Prostate gland (tissue), 2 donors: ENCODE results near the gene JPH4. TPM values are rescaled to one million over a fixed set of nuclear protein-coding genes. Genes with fewer than 3 reads are reported as not detected.
A peak's percentile ranks its signal among the peaks of the same experiment; 100 is the strongest.

Source experiments
- DNase-seq: peaks from one replicate; pipeline ENCODE4 v3.0.0-alpha.2; 2019; ENCODE audit warnings: low spot score
- H3K27ac ChIP-seq, 2 donors: fragments of 200-600 bp; sonication (generic); 2 replicates each; pipeline ENCODE4 v1.5.1; 2017 to 2019
- H3K27me3 ChIP-seq: fragments of 200-600 bp; sonication (generic); replicated peaks from 2 replicates; pipeline ENCODE4 v1.5.1; 2019; ENCODE audit not compliant: insufficient read depth
- H3K36me3 ChIP-seq, 2 donors: fragments of 200-600 bp; sonication (generic); 1 replicate in 1 of 2; 2 replicates in 1 of 2; pipeline versions ENCODE4 v1.5.1 to v1.8.1; 2017 to 2019
- H3K4me1 ChIP-seq: fragments of 200-600 bp; sonication (generic); replicated peaks from 2 replicates; pipeline ENCODE4 v1.5.1; 2019
- H3K4me3 ChIP-seq, 2 donors: fragments of 200-600 bp; sonication (generic); 2 replicates each; pipeline ENCODE4 v1.5.1; 2017 to 2019
- H3K9me3 ChIP-seq: fragments of 200-600 bp; sonication (generic); 2 replicates; pipeline ENCODE4 v1.5.1; 2017
- CTCF ChIP-seq, 4 experiments: fragments of 200-600 bp in 2 of 4; fragments of 450-650 bp in 2 of 4; sonication (generic) in 2 of 4; IDR thresholded peaks; 1 replicate in 3 of 4; 2 replicates in 1 of 4; pipeline ENCODE4 v1.5.1; 2016 to 2019; ENCODE audit warnings: antibody characterized with exemption in 4 of 4, mild to moderate bottlenecking in 2 of 4, moderate library complexity in 2 of 4
- POLR2A ChIP-seq: fragments of 450-650 bp; IDR thresholded peaks from one replicate; pipeline ENCODE4 v1.6.1; 2016; ENCODE audit warnings: antibody characterized with exemption, mild to moderate bottlenecking
- POLR2AphosphoS5 ChIP-seq: sonication (generic); formaldehyde crosslinking; IDR thresholded peaks from one replicate; pipeline ENCODE4 v1.6.1; 2017; ENCODE audit warnings: antibody characterized with exemption
- WGBS: methylation state at CpG from one replicate; pipeline ENCODE4 v1.1.5; 2018; 5-methylcytosine and 5-hydroxymethylcytosine counted together
- intact Hi-C: fragments of 100-400 bp; cut with DNase I; formaldehyde crosslinking; loops from one replicate; pipeline ENCODE4 v1.14.2; 2022
- total RNA-seq, 2 donors: library from RNA; depleted of rRNA; stranded (reverse); fragments of >200 nt; gene quantifications; one replicate each; pipeline ENCODE4 v1.1.0, GENCODE V29; 2016

Gene JPH4
- total RNA-seq, 2 donors from 2014 or later = 8.5 to 17.8 TPM

GRCh38 chr14:23577710-23578392, 739 bp downstream of the JPH4 start:
- Histone ChIP-seq H3K9me3 (no peaks in the 10 kb centered on the region), H3K4me1 (no peaks in the 10 kb centered on the region), H3K4me3 (peak overlapping the region; percentile 20 to 25), H3K36me3 (no peaks in the 10 kb centered on the region), H3K27ac (peak overlapping the region; percentile 26 to 50), H3K27me3 (peaks cover 22% of the 10 kb centered on the region)
- TF ChIP-seq CTCF (IDR thresholded peaks at IDR 0.05) (no peak), POLR2AphosphoS5 (no peak), POLR2A (no peak)
- WGBS = 4% methylated on average over 24 of the region's 24 CpGs
- DNase-seq = no peak
- intact Hi-C loops = no loop called here

DNA sequence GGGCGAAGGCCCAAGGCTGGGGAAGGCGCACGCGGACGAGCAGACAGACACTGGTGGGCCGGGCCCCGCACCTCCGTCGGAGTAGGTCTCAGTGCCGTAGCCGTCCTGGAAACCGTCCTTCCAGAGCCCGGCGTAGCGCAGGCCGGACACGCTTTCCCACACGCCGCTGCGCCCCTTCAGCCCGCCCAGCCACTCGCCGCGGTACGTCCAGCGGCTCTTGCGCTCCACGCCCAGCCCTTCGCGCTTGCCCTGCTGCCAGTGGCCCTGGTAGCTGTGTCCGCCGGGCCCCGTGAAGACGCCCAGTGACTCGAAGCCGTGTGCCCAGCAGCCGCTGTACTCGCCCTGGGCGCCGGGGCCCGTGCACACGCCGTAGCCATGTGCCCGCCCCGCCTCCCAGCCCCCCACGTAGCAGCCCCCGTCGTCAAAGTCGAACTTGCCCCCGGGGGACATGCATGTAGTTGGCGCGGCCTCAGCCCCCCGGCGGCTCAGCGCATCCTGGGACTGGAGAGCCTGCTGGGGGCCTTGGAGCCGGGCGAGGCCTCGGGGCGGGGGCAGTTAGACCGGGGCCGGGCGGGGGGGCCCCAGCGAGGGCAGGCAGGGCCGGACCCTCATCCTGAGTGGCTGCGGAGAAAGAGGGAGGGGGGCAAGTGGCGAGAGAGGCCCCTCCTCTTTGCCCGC, 1.4 kb downstream of the JPH4 start:
- TF ChIP-seq POLR2A = no peak
- TF ChIP-seq CTCF (IDR thresholded peaks at IDR 0.05) = no peak
- no peak for TF ChIP-seq POLR2AphosphoS5
- Histone ChIP-seq H3K36me3 (no peaks in the 10 kb centered on the region), H3K4me3 (peak overlapping the region; percentile 20 to 25), H3K4me1 (no peaks in the 10 kb centered on the region), H3K9me3 (no peaks in the 10 kb centered on the region), H3K27me3 (peaks cover 22% of the 10 kb centered on the region), H3K27ac (peak overlapping the region; percentile 27 to 50)
- intact Hi-C loops = no loop called here
- 4% methylated on average over 50 of the region's 67 CpGs for WGBS
- no peak for DNase-seq

DNA sequence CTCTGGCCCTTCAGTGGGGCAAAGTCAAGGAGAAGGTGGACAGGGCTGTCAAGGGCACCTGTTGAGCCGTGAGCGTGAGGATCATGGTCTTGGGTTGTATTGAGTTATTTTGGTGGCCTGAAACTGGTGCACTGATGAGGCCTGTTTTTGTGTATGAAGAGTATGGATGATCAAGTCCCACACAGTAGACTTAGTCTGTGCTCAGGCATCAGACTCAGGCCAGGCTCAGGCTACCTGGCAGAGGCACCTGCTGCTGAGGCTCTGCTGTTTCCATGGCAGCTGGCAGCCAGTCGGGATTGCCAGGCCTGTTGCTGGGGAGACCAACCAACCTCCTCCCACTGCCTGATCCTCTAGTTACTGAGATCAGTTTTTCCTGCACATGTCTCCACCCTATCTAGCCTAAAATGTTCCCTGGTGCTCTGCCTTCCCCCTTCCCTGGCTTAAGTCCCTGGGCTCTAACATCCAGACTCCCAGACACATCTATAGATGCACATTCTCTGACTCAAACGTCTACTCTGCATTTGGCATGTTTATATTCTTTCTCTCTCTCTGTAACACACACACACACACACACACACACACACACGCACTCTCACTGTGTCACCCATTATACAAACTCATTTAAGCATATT, 5.1 kb downstream of the JPH4 start:
- TF ChIP-seq POLR2A (no peak), POLR2AphosphoS5 (no peak), CTCF (IDR thresholded peaks at IDR 0.05) (no peak)
- intact Hi-C loops = no loop called here
- Histone ChIP-seq H3K27ac (no peak overlapping the region), H3K36me3 (no peaks in the 10 kb centered on the region), H3K4me1 (no peaks in the 10 kb centered on the region), H3K4me3 (no peak overlapping the region), H3K9me3 (no peaks in the 10 kb centered on the region), H3K27me3 (peaks cover 22% of the 10 kb centered on the region)
- no peak for DNase-seq
- 65% methylated on average over 5 of the region's 5 CpGs for WGBS

DNA sequence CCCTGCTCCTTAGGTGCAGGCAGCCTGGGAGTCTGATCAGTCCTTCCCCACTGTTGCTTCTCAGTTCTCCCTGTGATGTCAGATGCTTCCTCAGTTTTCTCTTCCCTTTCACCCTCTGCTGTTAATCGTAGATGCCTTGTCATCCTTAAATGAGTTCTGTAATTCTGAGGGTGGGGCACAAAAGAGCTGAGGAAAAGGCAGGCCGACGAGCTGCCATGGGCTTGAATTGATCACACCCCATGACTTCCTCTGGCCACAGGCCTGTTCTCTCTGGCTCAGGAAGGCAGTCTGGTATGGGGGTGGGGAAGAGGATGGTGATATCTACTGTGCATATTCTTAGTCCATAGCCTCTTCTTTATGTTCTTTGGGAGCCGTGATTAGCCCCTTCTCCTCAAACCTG, 5.8 kb downstream of the JPH4 start:
- H3K27ac ChIP-seq = no peak overlapping the region
- DNase-seq = no peak
- no peaks in the 10 kb centered on the region for H3K36me3 ChIP-seq
- no peak for TF ChIP-seq CTCF (IDR thresholded peaks at IDR 0.05)
- no peak for TF ChIP-seq POLR2AphosphoS5
- TF ChIP-seq POLR2A = no peak
- H3K9me3 ChIP-seq = no peaks in the 10 kb centered on the region
- H3K27me3 ChIP-seq = peaks cover 17% of the 10 kb centered on the region
- no peak overlapping the region for H3K4me3 ChIP-seq
- H3K4me1 ChIP-seq = no peaks in the 10 kb centered on the region
- 73% methylated on average over 4 of the region's 4 CpGs for WGBS
- intact Hi-C loops = no loop called here
